Stomach (tissue), 9 donors: Measurements from ENCODE around the gene EFR3B. TPM values are rescaled to one million over a fixed set of nuclear protein-coding genes. Genes with fewer than 3 reads are reported as not detected.
"Not testable (repeated sequence)": the region's sequence is repeated elsewhere in the genome, so short reads cannot be mapped to it uniquely, and the experiment has no call there.

Experiments
- DNase-seq, 2 donors: peaks; one replicate each; pipeline versions ENCODE4 v3.0.0 to v3.0.0-alpha.2; 2013 to 2019
- H3K27ac ChIP-seq, 5 donors: fragments of 200-600 bp in 4 of 5; sonication (generic) in 4 of 5; one replicate each; pipeline ENCODE4 v1.5.1; 2013 to 2019; ENCODE audit warnings: mild to moderate bottlenecking in 1 of 5, moderate library complexity in 1 of 5
- H3K27me3 ChIP-seq, 3 donors: fragments of 200-600 bp; sonication (generic); one replicate each; pipeline ENCODE4 v1.5.1; 2017 to 2019; ENCODE audit warnings: mixed run types in 1 of 3
- H3K36me3 ChIP-seq, 4 donors: fragments of 200-600 bp; sonication (generic); 1 replicate in 3 of 4; 2 replicates in 1 of 4; pipeline ENCODE4 v1.5.1; 2016 to 2019
- H3K4me1 ChIP-seq, 4 donors: fragments of 200-600 bp; sonication (generic); one replicate each; pipeline ENCODE4 v1.5.1; 2016 to 2019
- H3K4me3 ChIP-seq, 4 donors: fragments of 200-600 bp; sonication (generic) in 3 of 4; one replicate each; pipeline ENCODE4 v1.5.1; 2016 to 2019; ENCODE audit warnings: mild to moderate bottlenecking in 1 of 4
- H3K9me3 ChIP-seq, 4 donors: fragments of 200-600 bp; sonication (generic); one replicate each; pipeline ENCODE4 v1.5.1; 2016 to 2019
- EP300 ChIP-seq: sonication (generic); formaldehyde crosslinking; IDR thresholded peaks from one replicate; pipeline ENCODE4 v1.6.1; 2017; ENCODE audit warnings: antibody characterized with exemption
- POLR2A ChIP-seq, 4 donors: fragments of 450-650 bp; IDR thresholded peaks; one replicate each; pipeline ENCODE4 v1.6.1; 2016; ENCODE audit warnings: antibody characterized with exemption in 4 of 4, control low read depth in 2 of 4, mild to moderate bottlenecking in 1 of 4, moderate library complexity in 1 of 4
- POLR2AphosphoS5 ChIP-seq, 3 donors: sonication (generic); formaldehyde crosslinking; IDR thresholded peaks; one replicate each; pipeline ENCODE4 v1.6.1; 2016; ENCODE audit warnings: antibody characterized with exemption in 3 of 3
- WGBS, 5 donors: extraction: QIAGEN DNeasy Blood & Tissue Kit in 3 of 5; methylation state at CpG; one replicate each; pipeline versions ENCODE4 v1.1.5 to v1.1.7; 2013 to 2018; 5-methylcytosine and 5-hydroxymethylcytosine counted together
- intact Hi-C: fragments of 100-400 bp; cut with DNase I; formaldehyde crosslinking; loops from one replicate; pipeline ENCODE4 v1.15.1; 2023; ENCODE audit warnings: low total_unique reads
- polyA plus RNA-seq, 3 donors: library from polyadenylated mRNA; stranded (reverse); fragments of 200-250 nt; gene quantifications; one replicate each; pipeline ENCODE4 v1.2.3, GENCODE V29; 2013
- total RNA-seq, 5 donors: library from RNA; depleted of rRNA; stranded (reverse); fragments of >200 nt; gene quantifications; one replicate each; pipeline versions ENCODE4 v1.1.0 to v1.2.3, GENCODE V29; 2014 to 2016
- TF ChIP-seq, protein P1 (sequence below), 7 experiments: fragments of 450-650 bp in 4 of 7; fragments of 200-600 bp in 3 of 7; sonication (generic) in 3 of 7; IDR thresholded peaks; one replicate each; pipeline ENCODE4 v1.5.1; 2016 to 2019; ENCODE audit warnings: antibody characterized with exemption in 7 of 7, control low read depth in 2 of 7, mild to moderate bottlenecking in 1 of 7
- donor health status: healthy with polysubstance abuse.
- donor health status: Bipolar disorder and iron deficiency.
- donor health status: healthy.

EFR3B gene
- total and polyA plus RNA-seq, 8 donors = 0.10 to 4.5 (median 0.58) TPM; not detected in 1

GRCh38 chr2:25000503-25001324 lies 41.2 kb upstream of the EFR3B start:
- H3K9me3 ChIP-seq = no peaks in the 10 kb centered on the region
- no peaks in the 10 kb centered on the region for H3K4me1 ChIP-seq
- DNase-seq = no peak
- WGBS, 5 donors = 50 to 59% (median 54%) methylated on average over 6 of the region's 6 CpGs
- peaks cover 0 to 5% (median 0%) of the 10 kb centered on the region in 4 donors for H3K36me3 ChIP-seq
- no peak overlapping the region for H3K4me3 ChIP-seq
- no peak overlapping the region for H3K27ac ChIP-seq
- intact Hi-C loops = no loop called here
- TF ChIP-seq POLR2A (IDR thresholded peaks at IDR 0.05) (no peak), EP300 (no peak), POLR2AphosphoS5 (IDR thresholded peaks at IDR 0.05) (no peak)
- TF ChIP-seq, protein P1, sequence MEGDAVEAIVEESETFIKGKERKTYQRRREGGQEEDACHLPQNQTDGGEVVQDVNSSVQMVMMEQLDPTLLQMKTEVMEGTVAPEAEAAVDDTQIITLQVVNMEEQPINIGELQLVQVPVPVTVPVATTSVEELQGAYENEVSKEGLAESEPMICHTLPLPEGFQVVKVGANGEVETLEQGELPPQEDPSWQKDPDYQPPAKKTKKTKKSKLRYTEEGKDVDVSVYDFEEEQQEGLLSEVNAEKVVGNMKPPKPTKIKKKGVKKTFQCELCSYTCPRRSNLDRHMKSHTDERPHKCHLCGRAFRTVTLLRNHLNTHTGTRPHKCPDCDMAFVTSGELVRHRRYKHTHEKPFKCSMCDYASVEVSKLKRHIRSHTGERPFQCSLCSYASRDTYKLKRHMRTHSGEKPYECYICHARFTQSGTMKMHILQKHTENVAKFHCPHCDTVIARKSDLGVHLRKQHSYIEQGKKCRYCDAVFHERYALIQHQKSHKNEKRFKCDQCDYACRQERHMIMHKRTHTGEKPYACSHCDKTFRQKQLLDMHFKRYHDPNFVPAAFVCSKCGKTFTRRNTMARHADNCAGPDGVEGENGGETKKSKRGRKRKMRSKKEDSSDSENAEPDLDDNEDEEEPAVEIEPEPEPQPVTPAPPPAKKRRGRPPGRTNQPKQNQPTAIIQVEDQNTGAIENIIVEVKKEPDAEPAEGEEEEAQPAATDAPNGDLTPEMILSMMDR (IDR thresholded peaks at IDR 0.05) = no peak
- H3K27me3 ChIP-seq = no peaks in the 10 kb centered on the region

GRCh38 chr2:25001325-25001637 lies 40.6 kb upstream of the EFR3B start:
- no peak overlapping the region for H3K27ac ChIP-seq
- DNase-seq = no peak
- TF ChIP-seq POLR2AphosphoS5 (IDR thresholded peaks at IDR 0.05) = no peak
- TF ChIP-seq, protein P1 (IDR thresholded peaks at IDR 0.05) = no peak
- no peak for TF ChIP-seq EP300
- TF ChIP-seq POLR2A (IDR thresholded peaks at IDR 0.05) = no peak
- H3K4me1 ChIP-seq = no peaks in the 10 kb centered on the region
- peaks cover 0 to 5% (median 0%) of the 10 kb centered on the region in 4 donors for H3K36me3 ChIP-seq
- WGBS, 5 donors = 68 to 79% (median 78%) methylated on average over 7 of the region's 7 CpGs
- no peak overlapping the region for H3K4me3 ChIP-seq
- H3K9me3 ChIP-seq = no peaks in the 10 kb centered on the region
- intact Hi-C loops = no loop called here
- no peaks in the 10 kb centered on the region for H3K27me3 ChIP-seq

DNA sequence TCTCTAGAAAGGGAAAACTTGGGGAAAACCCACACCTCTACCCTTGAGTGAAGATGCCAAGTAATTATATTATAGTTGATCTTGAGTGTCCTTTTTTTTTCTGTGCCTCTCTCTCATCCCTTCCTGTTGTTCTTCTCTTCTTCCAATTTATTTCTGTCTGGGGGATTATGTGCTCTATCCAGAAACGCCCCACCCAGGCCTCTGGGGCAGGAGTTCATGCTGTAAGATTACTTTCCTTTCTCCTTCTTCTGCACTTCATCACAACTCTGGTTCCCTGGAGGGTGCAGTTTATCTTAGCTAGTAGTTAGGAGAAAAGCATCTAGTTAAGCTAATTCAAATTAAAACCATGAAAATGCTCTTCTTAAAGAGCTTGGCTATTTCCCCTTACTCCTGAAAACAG lies 39.8 kb upstream of the EFR3B start:
- WGBS, 5 donors = 42 to 63% (median 57%) methylated on average over 1 of the region's 1 CpG

DNA sequence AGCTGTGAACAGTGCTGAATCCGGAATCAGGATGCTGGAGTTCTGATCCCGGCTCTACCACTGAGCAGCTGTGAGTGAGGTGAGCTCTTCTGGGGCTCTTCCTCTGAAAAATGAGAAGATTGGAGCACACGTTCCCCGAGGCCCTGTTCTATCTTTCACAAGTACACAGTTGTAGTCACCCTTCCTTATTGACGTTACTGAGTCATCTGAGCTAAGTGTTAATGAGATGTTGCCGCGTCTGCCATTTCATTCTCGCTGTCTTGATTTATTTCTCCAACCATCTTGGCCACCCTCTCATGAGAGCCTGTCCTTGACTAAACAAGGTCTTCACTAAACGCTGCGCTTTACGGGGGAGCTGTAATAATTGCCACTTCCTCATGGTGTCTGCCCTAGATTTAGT lies 31.9 kb upstream of the EFR3B start:
- intact Hi-C loops = no loop called here
- no peak overlapping the region for H3K27ac ChIP-seq
- 65 to 72% (median 68%) methylated on average over 11 of the region's 11 CpGs for WGBS, 5 donors
- no peaks in the 10 kb centered on the region for H3K9me3 ChIP-seq
- H3K36me3 ChIP-seq = peaks cover 0 to 5% (median 0%) of the 10 kb centered on the region in 4 donors
- H3K4me1 ChIP-seq = no peaks in the 10 kb centered on the region
- H3K27me3 ChIP-seq = no peaks in the 10 kb centered on the region
- DNase-seq = no peak
- TF ChIP-seq POLR2A (IDR thresholded peaks at IDR 0.05) (no peak), POLR2AphosphoS5 (IDR thresholded peaks at IDR 0.05) (no peak), EP300 (no peak)
- TF ChIP-seq, protein P1 (IDR thresholded peaks at IDR 0.05) = no peak
- no peak overlapping the region for H3K4me3 ChIP-seq

More for the DNA sequence above, 39.8 kb upstream of the EFR3B start:
- Histone ChIP-seq H3K4me1 (no peaks in the 10 kb centered on the region), H3K27ac (no peak overlapping the region), H3K36me3 (peaks cover 0 to 5% (median 0%) of the 10 kb centered on the region in 4 donors), H3K4me3 (no peak overlapping the region), H3K9me3 (no peaks in the 10 kb centered on the region), H3K27me3 (no peaks in the 10 kb centered on the region)
- intact Hi-C loops = no loop called here
- no peak for DNase-seq
- no peak for TF ChIP-seq POLR2AphosphoS5 (IDR thresholded peaks at IDR 0.05)
- TF ChIP-seq, protein P1 (IDR thresholded peaks at IDR 0.05) = no peak
- TF ChIP-seq POLR2A (IDR thresholded peaks at IDR 0.05) = no peak
- TF ChIP-seq EP300 = no peak

DNA sequence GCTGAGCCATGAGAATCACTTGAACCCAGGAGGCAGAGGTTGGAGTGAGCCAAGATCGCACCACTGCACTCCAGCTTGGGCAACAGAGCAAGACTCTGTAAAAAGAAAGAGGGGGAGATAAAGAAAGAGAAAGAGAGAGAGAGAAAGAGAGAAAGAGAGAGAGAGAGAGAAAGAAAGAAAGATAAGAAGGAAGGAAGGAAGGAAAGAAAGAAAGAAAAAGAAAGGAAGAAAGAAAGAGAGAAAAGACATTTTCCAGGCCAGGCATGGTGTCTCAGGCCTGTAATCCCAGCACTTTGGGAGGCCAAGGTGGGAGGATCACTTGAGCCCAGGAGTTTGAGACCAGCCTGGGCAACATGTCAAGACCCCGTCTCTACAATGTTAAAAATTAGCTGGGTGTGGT lies 30.5 kb upstream of the EFR3B start:
- H3K27ac ChIP-seq, H3K4me1 ChIP-seq, H3K4me3 ChIP-seq, H3K36me3 ChIP-seq, intact Hi-C loops, H3K27me3 ChIP-seq, DNase-seq, H3K9me3 ChIP-seq: not testable (repeated sequence)
- 90 to 98% (median 94%) methylated on average over 2 of the region's 2 CpGs for WGBS, 5 donors
